Activated gamma-delta T cell (primary cell): ENCODE results near the gene ARNT2.

Experiments used
- DNase-seq: peaks from one replicate; lab custom pipeline; 2025; lab: John Stamatoyannopoulos, UW

Gene ARNT2

DNA sequence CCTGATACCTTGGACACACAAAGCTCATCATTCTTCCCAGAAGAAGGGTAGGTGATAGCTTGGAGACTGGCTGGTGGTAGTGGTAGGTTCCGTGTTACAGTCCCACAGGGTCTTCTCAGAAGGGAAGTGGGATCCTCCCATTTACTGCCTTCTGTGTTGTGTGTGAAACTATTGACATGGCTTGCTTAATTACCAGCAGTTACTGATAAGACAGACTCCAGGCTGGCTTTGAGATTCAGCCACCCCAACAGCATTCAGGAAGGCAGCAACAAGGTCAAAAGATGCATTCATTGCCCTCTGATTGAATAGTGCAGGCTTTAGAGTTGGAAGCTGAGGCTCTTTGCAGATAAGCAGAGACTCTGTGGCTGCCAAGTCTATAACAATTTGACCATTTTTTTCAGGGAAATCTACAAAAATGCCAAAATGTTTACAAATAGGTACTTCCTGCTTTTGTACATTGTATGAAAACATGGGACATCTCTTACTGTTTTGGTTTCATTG is 7.7 kb downstream of the ARNT2 start:
- no peak for DNase-seq

DNA sequence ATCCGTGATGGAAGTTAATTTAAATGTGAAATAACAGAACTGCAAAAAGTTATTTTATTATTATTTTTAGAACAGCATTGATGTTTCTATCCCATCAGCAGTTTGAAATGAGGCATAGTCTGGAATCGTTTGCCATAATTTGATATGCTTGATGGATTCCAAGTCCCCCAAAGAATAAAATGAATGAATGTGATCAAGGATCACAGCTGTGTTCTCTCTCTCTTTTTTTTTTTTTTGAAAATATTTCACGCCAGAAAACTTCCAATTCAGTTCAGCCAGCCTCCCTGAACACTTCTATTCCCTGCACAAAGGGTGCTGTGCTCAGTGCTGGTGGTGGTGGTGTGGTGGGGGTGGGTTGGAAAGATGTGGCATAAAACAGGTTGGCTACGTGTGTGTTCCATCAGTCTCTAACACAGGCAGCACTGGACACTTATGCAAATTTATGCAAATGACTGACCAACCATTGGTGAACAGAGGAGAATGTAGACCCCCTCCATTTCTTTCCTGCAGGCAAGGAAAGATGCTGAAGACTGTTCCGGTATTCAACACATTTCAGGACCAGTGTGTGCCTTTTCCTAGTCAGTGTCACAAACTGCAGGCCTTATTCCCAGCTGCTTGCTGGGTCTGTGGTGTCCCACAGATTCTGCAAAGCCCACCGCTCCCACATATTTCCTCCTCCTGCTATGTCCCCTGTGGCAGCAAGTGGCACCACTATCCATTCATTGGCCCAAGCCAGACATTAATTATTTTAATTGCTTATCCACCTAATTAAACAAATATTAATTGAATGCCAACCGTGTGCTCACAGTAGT is 10.6 kb downstream of the ARNT2 start:
- no peak for DNase-seq

DNA sequence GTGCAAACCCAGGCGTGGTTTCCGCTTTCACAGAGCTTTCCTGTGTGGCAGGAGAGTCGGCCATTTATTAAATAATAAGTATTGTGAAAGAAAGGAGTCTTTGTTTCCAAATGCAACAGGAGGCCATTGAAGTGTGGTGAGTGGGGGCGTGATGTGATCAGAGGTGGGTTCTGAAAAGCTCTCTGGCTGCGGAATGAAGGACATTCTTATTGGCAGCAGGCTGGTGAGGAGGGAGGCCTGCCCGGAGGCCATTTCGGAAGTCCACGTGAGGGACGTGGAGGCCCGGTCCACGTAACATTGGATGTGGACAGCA is 11.1 kb downstream of the ARNT2 start:
- DNase-seq: no peak

- no peak for DNase-seq
Observed at GRCh38 chr15:80416702-80417101, 12.5 kb downstream of the ARNT2 start.

DNA sequence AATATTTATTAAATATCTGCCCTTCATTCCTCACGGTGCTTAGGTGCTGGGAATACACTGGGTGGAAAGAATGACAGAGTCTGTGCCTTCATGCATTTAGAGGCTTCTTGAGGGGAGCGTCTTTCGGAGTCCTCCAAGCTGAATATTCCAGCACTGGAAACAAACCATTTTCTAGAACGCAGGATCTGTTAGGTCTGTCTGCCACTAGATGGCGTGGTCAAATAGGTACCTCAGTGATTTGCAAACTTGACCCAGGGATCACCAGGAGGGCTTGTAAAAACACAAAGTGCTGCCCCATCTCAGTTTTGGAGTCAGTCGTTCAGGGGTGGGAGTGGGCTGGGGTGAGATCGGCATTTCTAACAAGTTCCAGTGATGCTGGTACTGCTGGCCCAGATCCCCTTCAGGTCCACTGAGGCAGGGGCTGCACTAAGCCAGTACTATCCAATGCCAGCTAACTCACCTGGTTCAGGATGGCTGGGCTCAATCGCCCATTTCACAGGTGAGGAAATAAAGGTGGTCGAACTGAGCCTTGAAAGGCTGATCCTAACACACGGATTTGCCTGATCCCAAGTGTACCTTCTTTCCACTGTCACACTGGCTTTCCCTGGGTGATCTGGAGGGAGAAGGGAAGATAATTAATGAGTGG is 14.8 kb downstream of the ARNT2 start:
- DNase-seq: no peak

DNA sequence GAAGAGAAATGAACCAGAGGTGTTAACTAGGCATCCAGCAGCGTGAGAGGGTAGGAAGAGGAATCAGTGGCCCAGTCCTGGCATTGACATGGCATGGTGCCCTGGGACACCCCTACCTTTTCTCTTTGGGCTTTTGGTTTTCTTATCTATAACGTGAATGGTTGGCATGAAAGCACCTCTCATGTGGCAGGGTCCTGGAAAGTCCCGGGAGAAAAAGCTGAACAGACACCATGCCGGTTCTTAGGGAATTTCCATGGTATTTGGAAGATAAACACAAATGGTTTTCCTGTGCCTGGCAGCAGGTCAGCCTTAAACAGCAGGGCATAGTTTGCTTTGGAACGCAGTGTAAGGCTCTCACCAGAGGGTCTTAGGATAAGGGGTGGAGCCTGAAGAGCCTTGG is 15.4 kb downstream of the ARNT2 start:
- no peak for DNase-seq

GRCh38 chr15:80420658-80421057 is 16.5 kb downstream of the ARNT2 start:
- no peak for DNase-seq

DNA sequence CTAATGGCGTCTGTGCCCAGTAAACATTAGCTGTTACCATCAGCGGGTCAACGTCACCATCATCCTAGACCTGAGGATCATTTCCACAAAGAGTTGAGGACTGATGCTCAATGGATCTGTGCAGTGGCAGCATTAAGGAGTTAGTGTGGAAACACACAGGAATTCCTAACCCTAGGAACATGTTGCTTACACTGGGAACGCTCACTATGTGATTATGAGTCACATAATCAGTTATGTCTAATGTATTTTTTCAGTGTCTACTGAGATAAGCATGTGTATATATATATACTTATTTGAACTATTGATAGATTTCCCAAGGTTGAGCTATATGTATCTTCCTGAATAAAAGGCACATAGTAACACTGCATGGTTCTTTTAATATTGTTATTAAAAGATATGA is 19.0 kb downstream of the ARNT2 start:
- DNase-seq: no peak

DNA sequence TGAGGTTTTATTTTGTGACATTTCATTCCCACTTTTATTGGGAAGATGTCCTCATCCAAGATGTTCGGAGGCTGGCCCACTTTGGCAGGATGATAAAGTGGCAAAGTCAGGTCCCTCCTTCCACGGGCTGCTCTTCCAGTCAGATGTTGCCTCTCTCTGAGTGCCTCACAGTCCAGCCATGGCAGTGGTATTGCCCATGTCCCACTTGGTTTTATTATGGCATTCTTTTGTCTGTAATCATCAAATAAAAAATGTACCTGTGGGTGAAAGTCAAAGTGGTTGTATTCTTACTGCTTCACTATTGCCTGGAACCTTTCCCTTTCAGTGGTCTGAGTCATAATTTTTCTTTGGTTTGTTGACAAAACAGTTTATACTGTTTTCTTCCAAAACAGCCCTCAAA is 20.2 kb downstream of the ARNT2 start:
- no peak for DNase-seq

- no peak for DNase-seq
Observed at GRCh38 chr15:80426316-80426715, 22.1 kb downstream of the ARNT2 start.

DNA sequence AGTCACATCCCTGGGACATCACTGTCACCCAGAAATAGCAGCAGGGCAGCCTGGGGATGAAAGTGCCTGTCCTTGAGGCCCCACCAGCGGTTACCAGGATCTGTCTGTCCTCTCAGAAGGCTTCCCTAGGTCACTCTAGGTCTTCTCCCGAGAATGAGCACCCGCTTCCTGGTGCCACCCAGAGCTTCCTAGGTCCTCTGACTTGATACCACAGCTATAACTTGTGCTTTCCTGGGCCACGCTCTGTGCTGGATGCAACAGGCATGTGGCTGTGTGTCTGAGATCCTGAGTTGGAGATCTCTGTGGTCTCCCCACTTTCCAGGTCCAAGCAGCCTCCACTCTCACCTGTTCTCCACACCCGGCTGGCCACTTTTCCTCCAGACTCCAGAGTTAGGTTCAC is 25.8 kb downstream of the ARNT2 start:
- no peak for DNase-seq

GRCh38 chr15:80431635-80432344 is 27.6 kb downstream of the ARNT2 start:
- DNase-seq: no peak

DNA sequence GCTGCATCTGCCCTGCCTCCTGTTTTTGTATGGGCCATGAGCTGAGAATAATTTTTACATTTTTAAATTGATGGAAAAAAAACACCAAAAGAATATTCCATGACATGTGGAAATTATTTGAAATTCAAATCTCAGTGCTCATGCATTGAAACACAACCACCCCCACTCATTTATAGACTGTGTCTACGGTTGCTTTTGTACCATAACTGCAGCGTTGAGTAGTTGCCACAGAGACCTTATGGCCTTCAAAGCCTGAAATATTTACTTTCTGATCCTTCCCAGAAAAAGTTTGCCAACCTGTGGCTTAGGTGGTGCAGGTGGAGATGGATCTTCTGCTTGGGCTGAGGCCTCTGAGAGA is 28.1 kb downstream of the ARNT2 start:
- DNase-seq: no peak

DNA sequence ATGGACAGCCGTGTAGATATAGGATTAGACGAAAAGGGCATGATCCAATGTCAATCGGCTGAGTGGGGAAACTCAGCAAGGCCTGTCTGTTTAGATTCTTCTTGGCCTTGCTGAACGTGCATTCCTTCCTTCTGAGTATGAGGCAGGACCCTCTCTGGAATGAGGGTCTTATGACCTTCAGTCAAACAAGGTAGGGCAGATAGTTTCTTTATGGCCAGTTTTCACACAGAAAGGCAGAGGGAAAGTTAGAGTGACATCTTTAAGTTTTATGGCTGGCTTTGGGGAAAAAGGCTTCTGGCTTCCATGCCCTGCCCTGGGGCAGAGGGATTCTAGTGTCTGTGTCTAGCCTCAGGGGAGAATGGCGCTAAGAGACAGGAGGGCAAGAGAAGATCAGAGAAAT is 29.7 kb downstream of the ARNT2 start:
- DNase-seq: no peak

GRCh38 chr15:80434926-80435720 is 30.9 kb downstream of the ARNT2 start:
- DNase-seq: no peak

GRCh38 chr15:80436511-80437307 is 32.5 kb downstream of the ARNT2 start:
- no peak for DNase-seq

DNA sequence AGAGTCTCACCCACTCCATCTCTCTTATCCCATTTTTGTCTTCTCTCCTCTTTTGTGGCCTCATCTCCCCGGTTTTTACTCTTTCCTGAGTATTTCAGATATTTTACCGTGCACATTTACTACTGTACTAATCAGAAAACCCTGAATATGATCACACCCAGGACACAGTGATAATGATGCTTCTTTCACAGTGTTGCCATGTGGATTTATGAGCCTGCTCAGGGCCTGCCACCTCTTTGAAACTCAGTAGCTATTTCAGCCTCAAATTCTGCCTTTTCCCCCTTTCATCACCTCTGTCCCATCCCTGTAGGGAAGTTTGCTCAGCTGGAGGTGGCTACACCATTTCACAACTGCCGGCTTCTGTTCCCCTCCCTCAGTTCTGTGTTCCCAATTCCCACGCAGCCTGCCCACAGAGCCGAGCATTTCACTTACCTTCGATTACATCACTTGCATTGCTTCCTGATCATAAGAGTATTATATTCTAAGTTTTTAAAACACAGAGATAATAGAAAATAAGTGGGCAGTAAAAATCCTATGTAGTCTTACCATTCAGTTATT is 33.2 kb downstream of the ARNT2 start:
- no peak for DNase-seq

- DNase-seq: no peak
Observed at GRCh38 chr15:80439140-80439539, 35.0 kb downstream of the ARNT2 start.

GRCh38 chr15:80440024-80440423 is 35.8 kb downstream of the ARNT2 start:
- no peak for DNase-seq

GRCh38 chr15:80441041-80441440 is 36.9 kb downstream of the ARNT2 start:
- no peak for DNase-seq

- no peak for DNase-seq
Observed at GRCh38 chr15:80441714-80442113, 37.5 kb downstream of the ARNT2 start.
